IMR-90 (cell line): ENCODE results near the gene SHROOM1. TPM values are rescaled to one million over a fixed set of nuclear protein-coding genes. Genes with fewer than 3 reads are reported as not detected.

Experiments used
- ATAC-seq: fragments of 200-7000 bp; cut with Tn5 transposase; 2 replicates; pipeline ENCODE4 v1.9.1; 2020; ENCODE audit warnings: low read depth, mild to moderate bottlenecking, moderate library complexity
- BruUV-seq: library from RNA; stranded (reverse); fragments of 400-500 nt; replicated peaks from 2 replicates; lab custom pipeline; 2021; lab: Mats Ljungman, UMichigan
- CTCF ChIA-PET: fragments of 300-600 bp; formaldehyde crosslinking; extraction: SDS; loops from one replicate; lab custom pipeline; 2021; ENCODE audit warnings: antibody characterized with exemption; lab: Yijun Ruan, JAX
- POLR2A ChIA-PET: fragments of 300-600 bp; sonication (Branson Sonifier 250); formaldehyde crosslinking; loops from one replicate; lab custom pipeline; 2022; ENCODE audit warnings: antibody characterized with exemption; ENCODE audit not compliant: unreplicated experiment; lab: Charles Lee
- DNase-seq: peaks from one replicate; pipeline ENCODE4 v3.0.0; 2013
- H2AFZ ChIP-seq: replicated peaks from 2 replicates; pipeline ENCODE3; 2013; ENCODE audit warnings: low read length, mild to moderate bottlenecking; ENCODE audit not compliant: poor library complexity
- H2AK5ac ChIP-seq: 2 replicates; pipeline ENCODE4 v1.6.1; 2013; ENCODE audit warnings: low read depth, low read length, inconsistent platforms
- H2AK9ac ChIP-seq: replicated peaks from 2 replicates; pipeline ENCODE3; 2013; ENCODE audit warnings: mild to moderate bottlenecking, low read depth, low read length, moderate library complexity; ENCODE audit not compliant: poor library complexity
- H2BK120ac ChIP-seq: 2 replicates; pipeline ENCODE4 v1.6.1; 2013; ENCODE audit warnings: low read depth, low read length, inconsistent platforms
- H2BK15ac ChIP-seq: 3 replicates; pipeline ENCODE4 v1.6.1; 2013; ENCODE audit warnings: low read depth, low read length, inconsistent platforms
- H2BK20ac ChIP-seq: 2 replicates; pipeline ENCODE4 v1.6.1; 2013; ENCODE audit warnings: low read depth, mild to moderate bottlenecking, inconsistent platforms, low read length, moderate library complexity
- H2BK5ac ChIP-seq: 2 replicates; pipeline ENCODE4 v1.6.1; 2013; ENCODE audit warnings: mild to moderate bottlenecking, low read depth, low read length, inconsistent platforms; ENCODE audit not compliant: poor library complexity, severe bottlenecking
- H3K14ac ChIP-seq: replicated peaks from 2 replicates; pipeline ENCODE4 v1.6.1; 2013; ENCODE audit warnings: low read depth, low read length, inconsistent platforms
- H3K18ac ChIP-seq: 2 replicates; pipeline ENCODE4 v1.6.1; 2013; ENCODE audit warnings: low read depth, low read length, control low read depth
- H3K23ac ChIP-seq: 2 replicates; pipeline ENCODE4 v1.6.1; 2013; ENCODE audit warnings: low read depth, low read length, inconsistent platforms
- H3K27ac ChIP-seq: 2 replicates; pipeline ENCODE4 v1.5.1; 2013; ENCODE audit warnings: mild to moderate bottlenecking, control low read depth, low read length; ENCODE audit not compliant: insufficient read depth
- H3K27me3 ChIP-seq: 2 replicates; pipeline ENCODE4 v1.6.1; 2013; ENCODE audit warnings: low read length; ENCODE audit not compliant: control insufficient read depth, insufficient read depth
- H3K36me3 ChIP-seq: 2 replicates; pipeline ENCODE4 v1.6.1; 2013; ENCODE audit warnings: low read length, mixed read lengths; ENCODE audit not compliant: control insufficient read depth, insufficient read depth
- H3K4ac ChIP-seq: 2 replicates; pipeline ENCODE4 v1.6.1; 2013; ENCODE audit warnings: low read depth, low read length, inconsistent platforms
- H3K4me1 ChIP-seq: 2 replicates; pipeline ENCODE4 v1.6.1; 2013; ENCODE audit warnings: low read length, mixed read lengths; ENCODE audit not compliant: control insufficient read depth, insufficient read depth
- H3K4me2 ChIP-seq: 2 replicates; pipeline ENCODE4 v1.6.1; 2013; ENCODE audit warnings: low read depth, mild to moderate bottlenecking, control low read depth, low read length, moderate library complexity
- H3K4me3 ChIP-seq: 2 replicates; pipeline ENCODE4 v1.5.1; 2013; ENCODE audit warnings: low read depth, mild to moderate bottlenecking, control low read depth, low read length, moderate library complexity; ENCODE audit not compliant: insufficient read depth
- H3K56ac ChIP-seq: 2 replicates; pipeline ENCODE4 v1.6.1; 2013; ENCODE audit warnings: low read length, inconsistent platforms; ENCODE audit not compliant: insufficient read depth; ENCODE audit errors: extremely low read depth
- H3K79me1 ChIP-seq, 2 experiments: 2 replicates each; pipeline ENCODE4 v1.6.1; 2013; ENCODE audit warnings: low read length in 2 of 2, inconsistent platforms in 1 of 2, low read depth in 1 of 2
- H3K9ac ChIP-seq: 2 replicates; pipeline ENCODE4 v1.6.1; 2013; ENCODE audit warnings: low read depth, low read length, control low read depth
- H3K9me1 ChIP-seq: 2 replicates; pipeline ENCODE4 v1.6.1; 2013; ENCODE audit warnings: low read length, inconsistent platforms; ENCODE audit not compliant: insufficient read depth
- H3K9me3 ChIP-seq: 2 replicates; pipeline ENCODE4 v1.6.1; 2013; ENCODE audit warnings: low read length; ENCODE audit not compliant: control insufficient read depth, insufficient read depth
- H4K20me1 ChIP-seq: 2 replicates; pipeline ENCODE4 v1.6.1; 2013; ENCODE audit warnings: low read length, inconsistent platforms; ENCODE audit not compliant: insufficient read depth
- H4K5ac ChIP-seq: 2 replicates; pipeline ENCODE4 v1.6.1; 2013; ENCODE audit warnings: mild to moderate bottlenecking, low read depth, low read length, control low read depth
- H4K8ac ChIP-seq, 2 experiments: 2 replicates each; pipeline ENCODE4 v1.6.1; 2013; ENCODE audit warnings: low read depth in 2 of 2, low read length in 2 of 2, control low read depth in 1 of 2, inconsistent platforms in 1 of 2
- H4K91ac ChIP-seq: 2 replicates; pipeline ENCODE4 v1.6.1; 2013; ENCODE audit warnings: low read depth, low read length, inconsistent platforms; ENCODE audit not compliant: insufficient read depth
- CHD1 ChIP-seq: IDR thresholded peaks from 2 replicates; pipeline ENCODE4 v1.6.1; 2012; ENCODE audit warnings: low read depth, low read length, improper control_type of control experiment
- ELK1 ChIP-seq: fragments of 150-350 bp; IDR thresholded peaks from 2 replicates; pipeline ENCODE4 v1.6.1; 2016; ENCODE audit warnings: low read depth, mild to moderate bottlenecking, low read length, moderate library complexity, borderline replicate concordance
- FOS ChIP-seq: fragments of 150-350 bp; IDR thresholded peaks from 2 replicates; pipeline ENCODE4 v1.6.1; 2016; ENCODE audit warnings: low read depth, low read length
- MAFK ChIP-seq: IDR thresholded peaks from 2 replicates; pipeline ENCODE4 v1.6.1; 2012; ENCODE audit warnings: low read depth, low read length, improper control_type of control experiment
- MAZ ChIP-seq: IDR thresholded peaks from 2 replicates; pipeline ENCODE4 v1.6.1; 2012; ENCODE audit warnings: low read depth, mild to moderate bottlenecking, low read length, improper control_type of control experiment, moderate library complexity, borderline replicate concordance
- MXI1 ChIP-seq: IDR thresholded peaks from 2 replicates; pipeline ENCODE4 v1.6.1; 2012; ENCODE audit warnings: low read depth, mild to moderate bottlenecking, low read length, moderate library complexity, borderline replicate concordance
- POLR2A ChIP-seq: IDR thresholded peaks from 2 replicates; pipeline ENCODE4 v1.6.1; 2012; ENCODE audit warnings: mild to moderate bottlenecking, low read depth, low read length
- WGBS, 2 experiments: methylation state at CpG; one replicate each; pipeline versions ENCODE4 v1.1.5 to v1.1.7; 2013; ENCODE audit warnings: missing lambda C conversion rate in 2 of 2; ENCODE audit not compliant: insufficient read length in 1 of 2; ENCODE audit errors: extremely low coverage in 2 of 2; 5-methylcytosine and 5-hydroxymethylcytosine counted together
- dilution Hi-C: fragments of 300-500 bp; cut with HindIII; formaldehyde crosslinking; loops from one replicate; pipeline ENCODE4 v1.14.3; 2018; ENCODE audit warnings: low sequenced_read_pairs; ENCODE audit not compliant: unreplicated experiment
- in situ Hi-C: fragments of 300-500 bp; cut with MboI; formaldehyde crosslinking; loops from 3 replicates; pipeline ENCODE4 v1.14.3; 2019; ENCODE audit warnings: low sequenced_read_pairs, inconsistent platforms, mixed read lengths
- intact Hi-C: fragments of 100-400 bp; cut with micrococcal nuclease; formaldehyde crosslinking; loops from 2 replicates; pipeline ENCODE4 v1.10.0; 2022
- polyA plus RNA-seq, 3 experiments: library from polyadenylated mRNA; depleted of rRNA; stranded (reverse); fragments of >200 nt; gene quantifications; 2 replicates each; pipeline ENCODE4 v1.2.3, GENCODE V29; 2012; ENCODE audit warnings: low replicate concordance in 1 of 3
- total RNA-seq: library from RNA; depleted of rRNA; stranded (reverse); fragments of >200 nt; gene quantifications from 2 replicates; pipeline ENCODE4 v1.2.3, GENCODE V29; 2012
- TF ChIP-seq, protein P1 (sequence below): conservative IDR thresholded peaks from 2 replicates; pipeline ENCODE4 v1.5.1; 2012; ENCODE audit warnings: mild to moderate bottlenecking, low read depth, low read length, improper control_type of control experiment
- TF ChIP-seq, protein P2 (sequence below): fragments of 150-350 bp; IDR thresholded peaks from 2 replicates; pipeline ENCODE4 v1.6.1; 2017; ENCODE audit warnings: mild to moderate bottlenecking, antibody characterized with exemption, low read length, low read depth

SHROOM1 gene
- total and polyA plus RNA-seq, 2 of the 4 experiments (the other 2 are of a cell fraction), result 1.4 to 6.3 TPM

- no peak overlapping the region for H3K4ac ChIP-seq
- H3K23ac ChIP-seq, result no peak overlapping the region
- H3K4me3 ChIP-seq, result no peak overlapping the region
- no peak overlapping the region for H3K14ac ChIP-seq
- BruUV-seq, result no TSS peak
- intact Hi-C loops, result no loop called here
- no peaks in the 10 kb centered on the region for H4K20me1 ChIP-seq
- no peak overlapping the region for H3K27ac ChIP-seq
- no CpG with 5 or more reads among the region's 2 CpGs for WGBS, 2 experiments
- no peak overlapping the region for H4K5ac ChIP-seq
- H2BK20ac ChIP-seq, result no peak overlapping the region
- H3K4me2 ChIP-seq, result no peak overlapping the region
- H3K36me3 ChIP-seq, result no peaks in the 10 kb centered on the region
- no peak overlapping the region for H4K8ac ChIP-seq
- no peak overlapping the region for H2AK5ac ChIP-seq
- H4K91ac ChIP-seq, result no peak overlapping the region
- no peak overlapping the region for H2AK9ac ChIP-seq
- H3K4me1 ChIP-seq, result 0 out of 2 replicates have a peak, but pooled peaks cover 2% of the 10 kb centered on the region
- H2BK15ac ChIP-seq, result no peak overlapping the region
- no peak overlapping the region for H2BK120ac ChIP-seq
- dilution Hi-C loops, result no loop called here
- no peak for TF ChIP-seq ELK1
- TF ChIP-seq, protein P1, sequence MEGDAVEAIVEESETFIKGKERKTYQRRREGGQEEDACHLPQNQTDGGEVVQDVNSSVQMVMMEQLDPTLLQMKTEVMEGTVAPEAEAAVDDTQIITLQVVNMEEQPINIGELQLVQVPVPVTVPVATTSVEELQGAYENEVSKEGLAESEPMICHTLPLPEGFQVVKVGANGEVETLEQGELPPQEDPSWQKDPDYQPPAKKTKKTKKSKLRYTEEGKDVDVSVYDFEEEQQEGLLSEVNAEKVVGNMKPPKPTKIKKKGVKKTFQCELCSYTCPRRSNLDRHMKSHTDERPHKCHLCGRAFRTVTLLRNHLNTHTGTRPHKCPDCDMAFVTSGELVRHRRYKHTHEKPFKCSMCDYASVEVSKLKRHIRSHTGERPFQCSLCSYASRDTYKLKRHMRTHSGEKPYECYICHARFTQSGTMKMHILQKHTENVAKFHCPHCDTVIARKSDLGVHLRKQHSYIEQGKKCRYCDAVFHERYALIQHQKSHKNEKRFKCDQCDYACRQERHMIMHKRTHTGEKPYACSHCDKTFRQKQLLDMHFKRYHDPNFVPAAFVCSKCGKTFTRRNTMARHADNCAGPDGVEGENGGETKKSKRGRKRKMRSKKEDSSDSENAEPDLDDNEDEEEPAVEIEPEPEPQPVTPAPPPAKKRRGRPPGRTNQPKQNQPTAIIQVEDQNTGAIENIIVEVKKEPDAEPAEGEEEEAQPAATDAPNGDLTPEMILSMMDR, result no peak
- no peak for TF ChIP-seq MAZ
- TF ChIP-seq POLR2A, result no peak
- no peak for TF ChIP-seq MXI1
- TF ChIP-seq FOS, result no peak
- no peak for TF ChIP-seq MAFK
- no peak for TF ChIP-seq CHD1
- TF ChIP-seq, protein P2, sequence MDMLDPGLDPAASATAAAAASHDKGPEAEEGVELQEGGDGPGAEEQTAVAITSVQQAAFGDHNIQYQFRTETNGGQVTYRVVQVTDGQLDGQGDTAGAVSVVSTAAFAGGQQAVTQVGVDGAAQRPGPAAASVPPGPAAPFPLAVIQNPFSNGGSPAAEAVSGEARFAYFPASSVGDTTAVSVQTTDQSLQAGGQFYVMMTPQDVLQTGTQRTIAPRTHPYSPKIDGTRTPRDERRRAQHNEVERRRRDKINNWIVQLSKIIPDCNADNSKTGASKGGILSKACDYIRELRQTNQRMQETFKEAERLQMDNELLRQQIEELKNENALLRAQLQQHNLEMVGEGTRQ, result no peak
- ChIA-PET CTCF (interaction anchor here (0.6 kb wide), 1 partner anchor 36 kb away, joined by 3 read pairs; no protein-coding TSS in a partner anchor), POLR2A (no interaction called here)
- no peak overlapping the region for H2BK5ac ChIP-seq
- DNase-seq (no peak), ATAC-seq (no peak)
- no peaks in the 10 kb centered on the region for H3K79me1 ChIP-seq
- H3K9me1 ChIP-seq, result no peaks in the 10 kb centered on the region; the same call in 1 of the 2 replicates
- peaks cover 17% of the 10 kb centered on the region for H3K27me3 ChIP-seq
- no peak overlapping the region for H3K9ac ChIP-seq
- H2AFZ ChIP-seq, result no peak overlapping the region
- no peak overlapping the region for H3K56ac ChIP-seq
- H3K18ac ChIP-seq, result no peak overlapping the region
- in situ Hi-C loops, result no loop called here
- H3K9me3 ChIP-seq, result no peaks in the 10 kb centered on the region
Measured at GRCh38 chr5:132800545-132800944, 29.9 kb downstream of the SHROOM1 start.
